ENCODE measurements around the gene KY.

GRCh38 chr3:134606033-134607025, 44.5 kb downstream of the KY start:
- no peak for TF ChIP-seq EZH2 (IDR thresholded peaks at IDR 0.05)
- no peak for TF ChIP-seq POLR2AphosphoS5 (IDR thresholded peaks at IDR 0.05; ENCODE audit: borderline replicate concordance, low read depth, low read length)

Data from SK-N-MC (cell line).